Activated CD4-positive, alpha-beta T cell treated with anti-CD3 and anti-CD28 coated beads, Interleukin-2, amount 50 U/mL, for 4 hours (primary cell): ENCODE data around the gene ABTB2.
"Not testable (repeated sequence)": the region's sequence is repeated elsewhere in the genome, so short reads cannot be mapped to it uniquely, and the experiment has no call there.

Experiments used
- DNase-seq, 2 experiments: peaks; one replicate each; pipeline ENCODE4 v3.0.0-alpha.2; 2020

ABTB2 gene

DNA sequence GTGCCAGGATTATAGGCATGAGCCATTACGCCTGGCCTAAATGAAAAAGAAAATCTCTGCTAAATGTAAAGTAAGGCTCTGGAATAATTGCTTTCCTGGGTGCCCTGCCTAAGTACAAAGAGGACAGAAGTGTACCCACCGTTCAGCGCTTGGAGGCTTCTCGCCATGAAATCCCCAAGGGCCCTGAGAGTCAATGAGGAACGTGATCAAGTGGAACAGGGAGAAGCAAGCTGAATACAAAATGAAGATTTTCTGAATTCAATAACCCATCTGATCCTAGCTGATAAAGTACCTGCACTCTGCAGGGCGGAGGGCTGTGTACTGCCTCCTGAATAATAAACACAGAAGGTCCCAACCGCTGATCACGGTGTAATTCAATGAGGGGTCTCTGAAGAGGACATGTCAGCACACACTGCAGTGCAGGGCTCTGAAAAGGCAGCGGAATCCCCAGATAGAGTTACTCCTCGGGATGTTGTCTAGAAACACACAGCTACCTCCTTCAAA lies 97.7 kb downstream of the ABTB2 start:
- DNase-seq: no peak

DNA sequence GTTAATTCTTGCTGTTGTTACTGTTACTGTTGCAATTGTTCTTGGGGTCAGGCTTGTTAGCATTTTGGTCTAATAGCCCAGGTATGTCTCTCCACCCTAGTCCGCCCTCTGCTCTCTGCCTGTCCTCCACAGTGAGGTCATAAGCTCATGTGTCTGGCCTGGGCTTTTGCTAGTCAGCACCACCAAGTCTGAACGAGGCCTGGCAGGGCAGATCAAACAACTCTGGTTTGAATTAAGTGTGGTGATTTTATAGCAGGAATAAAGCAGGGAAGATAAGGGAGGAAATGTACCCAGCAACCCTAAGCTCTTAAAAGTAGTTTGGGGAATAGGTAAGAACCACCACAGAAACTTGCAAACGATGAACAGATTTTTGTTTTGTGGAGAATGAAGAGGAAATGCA lies 98.7 kb downstream of the ABTB2 start:
- DNase-seq: no peak

DNA sequence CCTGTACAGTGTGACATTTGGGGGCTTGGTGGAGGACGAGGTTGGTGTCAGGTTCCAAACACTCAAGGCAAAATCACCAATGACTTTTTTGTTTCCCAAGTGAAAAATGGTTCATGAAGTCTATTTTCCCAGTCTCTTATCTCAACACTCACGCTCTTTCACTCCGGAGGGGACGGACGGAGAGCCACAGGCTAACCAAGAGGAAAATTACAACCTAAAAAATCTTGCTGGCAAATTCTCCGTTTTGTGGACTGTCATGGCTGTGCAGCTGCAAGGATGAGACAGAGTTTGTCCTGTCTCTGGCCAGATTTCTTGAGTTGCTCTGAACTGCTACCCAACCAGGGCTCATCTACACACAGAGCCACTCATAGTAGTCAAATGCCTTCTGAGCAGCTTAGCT lies 101.2 kb downstream of the ABTB2 start:
- DNase-seq: no peak

DNA sequence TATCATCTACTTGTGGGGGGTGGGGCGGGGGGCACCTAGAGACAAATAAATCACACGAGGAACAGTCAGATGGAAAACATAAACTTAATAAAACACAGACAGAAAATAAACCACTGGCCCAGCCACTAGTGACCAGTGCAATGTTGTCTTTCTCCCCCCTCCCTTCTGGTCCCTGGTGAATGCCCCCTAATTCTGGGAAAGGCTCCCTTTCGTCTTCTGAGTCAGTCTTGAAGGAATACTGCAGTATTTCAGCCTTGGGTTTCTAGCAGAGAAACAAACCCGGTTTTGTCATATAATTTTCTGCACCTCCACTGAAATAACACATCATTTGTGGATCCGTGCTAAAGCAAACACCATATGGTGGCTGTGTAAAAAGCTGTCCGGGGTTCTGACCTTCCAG lies 101.7 kb downstream of the ABTB2 start:
- no peak for DNase-seq

DNA sequence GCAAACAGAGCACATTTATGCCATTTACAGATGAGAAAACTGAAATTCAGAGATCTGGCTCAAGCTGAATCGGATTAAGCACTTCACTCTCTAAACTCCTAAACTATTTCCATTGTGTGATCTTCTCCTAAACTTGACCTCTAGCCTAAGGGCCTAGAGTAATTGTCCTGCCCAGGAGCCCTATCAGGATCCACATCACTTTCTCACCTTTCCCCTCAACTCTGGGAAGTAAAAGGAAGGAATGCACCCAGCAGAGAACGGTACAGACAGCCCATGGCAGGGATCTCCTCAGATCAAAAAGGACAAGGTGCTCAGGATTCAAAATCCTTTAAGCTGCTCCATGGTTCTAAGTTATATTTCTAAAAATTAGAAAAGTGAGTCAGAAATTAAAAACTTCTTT lies 102.7 kb downstream of the ABTB2 start:
- DNase-seq: no peak

DNA sequence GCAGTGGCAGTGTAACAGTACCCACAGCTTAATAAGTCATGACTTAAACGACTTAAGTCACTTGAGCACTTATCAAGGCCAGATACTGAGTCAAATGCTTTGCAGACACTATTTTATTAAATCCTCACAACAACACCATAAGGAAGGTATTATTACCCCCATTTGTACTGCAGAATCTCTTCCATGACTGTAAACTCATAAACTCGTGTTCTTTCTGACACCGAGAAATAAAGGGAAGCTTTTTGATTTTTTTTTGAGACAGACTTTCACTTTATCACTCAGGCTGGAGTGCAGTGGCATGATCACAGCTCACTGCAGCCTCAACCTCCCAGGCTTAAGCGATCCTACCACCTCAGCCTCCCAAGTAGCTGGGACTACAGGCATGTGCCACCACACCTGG lies 103.8 kb downstream of the ABTB2 start:
- no peak for DNase-seq

DNA sequence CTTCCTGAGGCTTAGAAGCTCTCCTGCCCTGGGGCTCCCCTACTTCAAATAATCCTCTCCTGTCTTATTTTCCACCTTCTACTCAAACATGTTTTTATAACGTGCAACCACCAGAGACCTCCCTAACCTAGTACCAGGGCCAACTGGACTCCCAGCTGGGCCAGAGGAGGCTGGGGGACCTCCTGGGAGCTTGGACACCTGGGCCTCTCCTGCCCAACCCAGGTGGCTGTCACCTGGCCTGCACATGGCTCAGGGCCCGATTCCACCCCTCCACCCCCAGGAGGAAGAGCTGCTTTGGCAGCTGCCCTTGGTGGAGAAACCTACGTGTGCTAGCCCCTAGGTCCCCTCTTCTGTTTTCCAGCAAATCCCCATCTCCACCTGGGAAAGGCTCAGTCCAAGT lies 105.2 kb downstream of the ABTB2 start:
- DNase-seq: no peak

DNA sequence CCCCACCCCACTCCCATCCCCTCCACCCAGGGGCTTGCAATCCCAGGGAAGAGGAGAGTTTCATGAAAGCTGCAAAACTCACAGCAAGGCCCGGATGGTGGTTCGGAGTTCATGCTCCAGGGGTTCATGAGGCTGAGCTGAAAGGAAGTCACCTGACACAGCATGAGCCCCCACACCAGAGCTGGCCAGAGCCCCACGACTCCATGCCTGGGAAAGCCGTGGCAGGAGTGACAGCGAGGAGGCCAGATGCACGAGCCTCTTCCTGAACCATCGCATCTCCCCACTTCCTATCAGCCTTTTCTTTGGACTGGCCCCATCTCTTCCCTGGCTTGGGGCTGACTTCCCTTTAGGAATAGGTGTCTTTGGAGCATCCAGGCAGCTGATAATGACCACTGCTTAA lies 105.8 kb downstream of the ABTB2 start:
- DNase-seq: no peak

DNA sequence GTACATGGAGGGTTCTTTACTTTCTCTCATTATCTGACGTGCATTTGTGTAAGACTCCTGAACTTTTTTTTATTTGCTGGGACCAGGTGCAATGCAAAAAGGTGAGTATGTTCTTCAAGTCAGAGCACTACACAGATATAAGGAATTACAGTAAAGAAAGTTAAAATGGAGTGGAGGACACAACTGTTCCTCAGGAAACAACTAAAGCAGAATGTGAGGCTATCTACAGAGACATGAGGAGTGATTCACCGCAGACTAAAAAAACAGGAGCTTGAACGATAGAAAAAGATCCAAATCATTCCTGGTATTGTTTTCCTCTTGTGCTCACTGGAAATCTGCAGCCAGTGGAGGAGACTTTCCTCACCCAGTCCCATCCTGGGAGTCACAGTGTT lies 106.2 kb downstream of the ABTB2 start:
- DNase-seq: no peak

DNA sequence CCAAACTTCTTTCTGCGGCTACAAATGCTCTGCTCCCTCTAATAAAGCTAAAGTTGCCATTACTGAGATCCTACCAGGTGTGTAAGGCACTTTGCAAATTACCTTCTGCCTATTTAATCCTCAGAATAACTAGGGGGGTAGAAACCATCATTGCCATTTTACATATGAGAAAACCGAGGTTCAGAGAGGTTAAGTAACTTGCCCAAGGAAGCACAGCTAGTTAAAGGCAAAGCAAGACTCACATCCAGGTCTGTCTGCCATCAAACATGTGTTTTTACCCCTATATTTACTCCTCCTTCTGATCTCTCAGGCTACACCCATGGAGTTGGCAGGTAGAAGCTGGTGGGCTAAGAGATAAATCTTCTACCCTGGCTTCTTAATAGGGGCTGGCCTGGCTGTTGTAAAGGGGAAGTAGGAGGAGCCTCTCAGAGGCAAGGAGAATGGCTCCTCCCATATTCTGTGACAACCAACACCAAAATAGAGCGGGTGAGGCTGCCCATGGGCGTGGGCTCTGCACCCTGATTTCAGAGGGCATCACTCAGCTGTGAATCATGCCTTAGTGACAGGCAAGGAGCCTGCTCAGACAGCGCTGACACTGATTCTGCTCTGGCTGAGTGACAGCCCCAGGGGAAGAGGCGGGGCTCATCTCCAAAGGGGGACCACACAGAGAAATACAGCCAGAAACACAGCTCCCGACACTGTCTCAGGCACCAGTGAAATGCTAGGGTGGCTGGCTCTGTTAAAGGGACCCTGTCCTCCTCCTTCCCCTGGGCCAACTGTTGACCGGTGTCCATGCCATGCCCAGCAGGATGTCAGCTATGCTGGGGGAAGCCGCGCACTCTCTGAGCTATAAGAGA lies 106.8 kb downstream of the ABTB2 start:
- peak; percentile 64 to 69 for DNase-seq

DNA sequence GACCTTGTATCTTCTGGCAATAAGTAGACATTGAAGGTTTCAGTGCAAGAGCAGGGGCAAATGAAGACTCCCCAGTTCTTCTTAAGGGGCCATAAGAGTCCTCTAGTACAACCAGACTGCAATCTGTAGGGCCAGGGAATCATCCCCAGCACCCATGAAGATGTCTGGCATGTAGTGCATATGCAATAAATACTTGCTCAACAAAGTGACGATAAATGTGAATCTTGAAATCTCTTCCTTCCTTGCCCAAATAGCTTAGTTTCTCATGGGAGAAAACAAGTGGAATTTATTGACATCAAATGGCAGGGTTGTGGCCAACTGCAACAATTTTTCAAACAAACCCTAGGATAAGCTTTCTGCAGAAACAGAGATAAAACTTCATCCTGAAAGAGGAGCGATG lies 107.6 kb downstream of the ABTB2 start:
- no peak for DNase-seq

DNA sequence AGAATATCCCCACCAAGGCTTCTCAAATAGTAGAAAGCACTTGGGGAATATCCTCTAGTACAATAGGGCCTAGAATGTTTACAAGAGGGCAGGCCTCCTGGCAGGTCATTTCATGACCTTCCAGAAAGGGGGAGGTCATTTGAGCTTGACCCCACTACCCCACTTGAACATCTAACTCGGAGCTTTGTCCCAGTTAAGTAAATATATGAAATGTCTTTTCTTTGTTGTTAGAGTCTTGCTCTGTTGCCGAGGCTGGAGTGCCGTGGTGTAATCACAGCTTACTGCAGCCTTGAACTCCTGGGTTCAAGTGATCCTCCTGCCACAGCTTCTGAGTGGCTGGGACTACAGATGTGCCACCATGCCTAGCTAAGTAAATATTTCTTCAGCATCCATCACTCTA lies 108.4 kb downstream of the ABTB2 start:
- DNase-seq: no peak

DNA sequence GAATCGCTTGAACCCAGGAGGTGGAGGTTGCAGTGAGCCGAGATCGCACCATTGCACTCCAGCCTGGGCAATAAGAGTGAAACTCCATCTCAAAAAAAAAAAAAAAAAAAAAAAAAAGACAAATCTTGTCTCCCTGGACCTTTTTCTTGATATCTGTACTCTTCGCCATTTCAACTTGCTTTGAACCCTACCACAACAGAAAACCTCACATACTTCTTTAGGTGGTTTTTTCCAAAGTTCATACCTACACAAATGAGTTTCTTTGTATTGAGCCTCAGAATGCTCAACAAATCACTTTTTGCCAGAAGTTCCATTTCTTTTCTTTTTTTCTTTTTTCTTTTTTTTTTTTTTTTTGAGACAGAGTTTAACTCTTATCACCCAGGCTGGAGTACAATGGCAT lies 111.3 kb downstream of the ABTB2 start:
- not testable (repeated sequence) for DNase-seq

DNA sequence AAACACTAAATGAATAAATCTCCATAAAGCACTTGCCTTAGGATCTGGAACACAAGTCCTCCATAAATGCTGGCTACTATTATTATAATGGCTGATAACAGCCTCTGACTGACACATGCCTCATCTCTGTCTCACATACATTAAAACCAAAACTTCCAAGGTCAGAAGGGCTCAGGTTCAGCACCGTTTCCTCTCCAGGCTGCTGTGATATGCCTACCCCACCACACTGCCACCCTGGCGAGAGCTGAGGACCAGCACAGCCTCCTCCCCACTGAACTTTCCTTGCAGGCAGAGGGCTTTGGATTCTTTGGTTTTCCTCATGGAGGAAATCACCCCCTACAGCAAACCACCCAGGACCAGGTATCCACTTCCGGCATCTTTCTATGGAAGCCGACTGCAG lies 112.8 kb downstream of the ABTB2 start:
- no peak for DNase-seq

DNA sequence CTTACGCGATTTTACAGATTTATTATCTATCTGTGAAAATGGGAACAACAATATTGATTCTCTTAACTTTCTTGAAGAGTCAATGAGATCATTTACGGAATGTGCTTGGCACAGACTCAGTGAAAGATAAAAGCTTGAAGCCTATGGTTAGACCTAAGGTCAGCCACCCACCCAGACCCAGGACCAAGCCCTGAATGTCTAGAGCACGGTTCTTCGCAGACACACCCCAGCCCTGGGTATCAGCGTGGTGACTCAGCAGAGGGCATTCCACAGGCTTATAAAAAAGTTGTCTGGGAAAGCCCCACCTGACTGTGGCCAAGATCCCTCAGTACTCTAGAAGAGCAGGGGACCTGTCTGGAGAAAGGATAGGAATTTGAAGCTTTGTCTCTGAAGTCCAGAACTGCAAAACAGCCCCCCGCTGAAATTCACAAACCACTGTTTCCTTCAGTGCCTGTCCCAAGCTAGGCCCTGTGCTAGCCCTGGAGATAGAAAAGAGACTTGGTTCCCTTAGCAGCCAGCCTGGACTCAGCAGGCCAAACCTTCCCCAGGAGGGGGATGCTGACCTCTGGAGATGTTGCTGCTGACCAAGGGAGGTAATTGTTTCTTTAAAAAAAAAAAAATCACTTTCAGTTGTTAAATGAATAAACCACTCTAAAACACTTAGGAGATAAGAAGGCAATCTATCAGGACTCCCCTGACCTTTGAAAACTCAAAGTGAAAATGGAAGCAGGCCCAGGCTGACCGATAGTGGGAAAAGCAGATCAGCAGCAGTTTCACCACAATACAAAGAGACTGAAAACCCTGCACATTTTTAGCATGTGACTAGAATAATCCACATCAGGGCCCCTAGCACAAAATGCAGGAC lies 114.0 kb downstream of the ABTB2 start:
- DNase-seq: no peak

DNA sequence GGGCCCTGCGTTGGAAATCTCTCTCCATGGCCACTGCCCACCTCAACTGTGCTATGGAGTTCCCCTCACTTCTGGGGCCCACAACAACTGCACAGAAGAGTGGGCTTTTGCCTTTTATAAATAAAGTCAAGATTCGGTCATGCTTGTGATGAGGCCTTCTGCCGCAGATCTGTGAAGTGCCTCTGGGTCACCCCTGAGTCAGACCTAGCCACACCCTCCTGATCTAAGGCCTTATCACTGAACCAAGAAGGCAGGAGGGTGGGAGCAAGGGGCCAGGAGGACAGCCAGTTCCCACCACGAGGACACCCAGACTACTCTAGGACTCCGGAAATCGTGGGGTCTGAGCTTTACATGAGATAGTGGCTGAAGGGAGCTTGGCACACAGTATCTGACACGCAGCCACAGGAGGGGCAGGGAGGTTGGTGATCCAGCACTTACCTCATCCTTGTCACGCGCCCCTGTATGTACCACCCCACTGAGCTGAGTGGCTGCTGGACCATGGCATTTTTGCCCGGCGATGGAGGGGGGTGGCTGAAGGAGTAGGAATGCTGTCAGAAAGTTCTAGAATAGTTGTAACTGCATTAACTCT lies 115.7 kb downstream of the ABTB2 start:
- no peak for DNase-seq

DNA sequence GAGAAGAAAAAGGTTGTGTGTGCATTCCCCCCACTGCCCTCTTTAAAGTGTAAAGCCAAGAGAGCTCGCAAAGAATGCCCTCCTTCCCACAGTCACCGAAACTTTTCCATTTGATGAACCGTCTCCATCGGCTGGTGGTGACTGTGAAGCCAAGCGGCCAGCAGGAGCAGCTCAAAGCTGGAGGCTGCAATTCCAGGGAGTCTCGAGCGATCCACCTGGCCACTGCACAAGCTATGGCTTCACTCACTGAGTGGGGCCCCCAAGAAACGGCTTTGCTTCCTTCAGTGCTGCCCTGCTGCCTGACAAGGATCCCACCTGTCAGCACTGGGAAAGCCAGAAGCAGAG lies 117.7 kb downstream of the ABTB2 start:
- no peak for DNase-seq

DNA sequence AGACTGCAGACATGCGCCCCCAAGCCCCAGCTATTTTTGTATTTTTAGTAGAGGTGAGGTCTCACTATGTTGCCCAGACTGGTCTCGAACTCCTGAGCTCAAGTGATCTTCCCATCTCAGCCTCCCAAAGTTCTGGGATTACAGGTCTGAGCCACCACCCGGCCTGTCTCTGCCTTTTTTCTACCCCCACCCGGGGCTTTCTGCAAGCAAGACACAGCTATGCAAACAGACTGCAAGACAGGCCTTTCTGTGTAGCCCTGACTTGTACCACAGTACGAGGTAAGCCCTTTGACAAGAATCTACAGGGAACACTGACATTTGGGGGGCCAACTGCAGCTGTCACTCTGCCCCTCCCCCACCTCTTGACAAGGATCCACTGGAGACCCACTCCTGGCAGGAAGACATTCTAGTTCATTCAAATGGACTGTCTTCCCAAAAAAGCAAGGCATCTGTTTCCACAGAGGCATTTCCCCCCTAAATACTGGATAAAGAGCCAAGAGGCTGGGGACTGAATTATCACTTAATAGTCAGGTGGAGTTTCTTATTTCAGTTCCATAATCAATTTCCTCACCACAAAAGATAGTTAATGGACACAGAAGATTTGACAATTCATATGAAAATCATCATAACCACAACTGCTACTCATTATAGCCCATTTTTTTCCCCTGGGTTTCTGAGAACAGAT lies 118.2 kb downstream of the ABTB2 start:
- no peak for DNase-seq

DNA sequence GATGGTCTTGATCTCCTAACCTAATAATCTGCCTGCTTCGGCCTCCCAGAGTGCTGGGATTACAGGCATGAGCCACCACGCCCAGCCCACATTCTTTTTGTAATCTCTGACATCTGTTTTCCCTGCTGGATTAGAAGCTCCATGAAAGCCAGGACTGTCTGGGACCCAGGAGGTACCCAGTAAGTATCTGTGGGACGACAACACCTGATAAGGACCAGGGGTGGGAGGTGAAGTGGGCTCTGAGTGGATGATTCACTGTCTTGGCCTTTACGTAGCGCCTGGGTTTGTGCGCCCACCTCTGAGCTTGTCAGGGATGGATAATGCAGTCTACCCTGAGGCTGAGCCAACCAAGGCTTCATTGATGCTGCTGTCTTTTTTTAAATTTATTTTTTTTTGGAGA lies 118.8 kb downstream of the ABTB2 start:
- no peak for DNase-seq

DNA sequence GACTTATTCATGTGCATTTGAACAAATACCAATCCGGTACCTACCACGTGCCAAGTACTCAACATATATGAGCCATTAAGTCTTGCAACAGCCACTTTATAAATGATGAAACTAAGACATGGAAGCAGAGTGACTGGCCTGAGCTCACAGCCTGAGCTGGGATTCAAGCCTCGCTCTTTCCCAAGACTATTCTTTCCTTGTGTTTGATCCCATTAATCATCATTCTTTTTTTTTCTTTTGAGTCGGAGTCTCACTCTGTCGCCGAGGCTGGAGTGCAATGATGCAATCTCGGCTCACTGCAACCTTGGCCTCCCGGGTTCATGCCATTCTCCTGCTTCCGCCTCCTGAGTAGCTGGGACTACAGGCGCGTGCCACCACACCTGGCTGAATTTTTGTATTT lies 119.3 kb downstream of the ABTB2 start:
- no peak for DNase-seq

DNA sequence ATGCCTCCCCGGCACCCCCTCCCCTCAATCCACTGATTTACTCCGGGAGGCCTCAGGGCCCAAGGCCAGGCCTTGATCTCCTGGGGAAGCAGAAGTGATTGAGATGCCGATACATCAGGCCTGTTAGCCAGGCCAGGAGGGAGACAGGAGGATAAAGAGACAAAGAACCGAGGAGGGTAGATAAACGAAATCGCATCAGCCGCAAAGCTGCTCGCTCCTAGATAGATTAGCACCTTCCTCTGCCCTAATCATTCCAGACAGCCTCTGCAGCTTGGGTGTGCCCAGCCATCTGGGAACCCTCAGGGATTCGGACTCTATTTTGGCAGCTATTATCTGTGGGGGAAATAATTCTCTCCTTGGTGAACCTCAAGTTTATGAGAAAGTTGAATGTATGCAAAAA lies 121.2 kb downstream of the ABTB2 start:
- no peak for DNase-seq

DNA sequence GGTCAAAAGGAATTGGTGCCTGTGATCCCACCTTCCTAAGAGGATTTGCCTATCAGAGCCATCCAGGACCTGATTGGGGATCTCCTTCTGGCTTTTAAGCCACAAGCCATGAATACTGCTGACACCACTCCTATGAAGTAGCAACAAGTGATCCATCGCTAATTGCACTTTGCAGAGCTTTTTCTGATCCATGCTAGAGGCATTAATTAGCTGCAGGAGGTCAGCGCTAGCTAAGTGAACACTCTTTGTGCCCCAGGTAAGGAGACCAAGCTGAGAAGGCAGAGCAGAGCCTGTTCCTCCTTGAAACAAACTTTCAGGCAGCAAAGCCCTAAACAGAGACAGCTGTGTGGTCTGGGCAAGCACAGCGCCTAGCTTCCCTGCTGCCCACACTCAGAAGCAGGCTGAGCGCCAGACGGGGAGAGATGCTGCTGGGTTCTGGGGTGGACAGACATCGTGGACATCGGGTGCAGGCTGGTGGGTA lies 122.2 kb downstream of the ABTB2 start:
- DNase-seq: no peak

DNA sequence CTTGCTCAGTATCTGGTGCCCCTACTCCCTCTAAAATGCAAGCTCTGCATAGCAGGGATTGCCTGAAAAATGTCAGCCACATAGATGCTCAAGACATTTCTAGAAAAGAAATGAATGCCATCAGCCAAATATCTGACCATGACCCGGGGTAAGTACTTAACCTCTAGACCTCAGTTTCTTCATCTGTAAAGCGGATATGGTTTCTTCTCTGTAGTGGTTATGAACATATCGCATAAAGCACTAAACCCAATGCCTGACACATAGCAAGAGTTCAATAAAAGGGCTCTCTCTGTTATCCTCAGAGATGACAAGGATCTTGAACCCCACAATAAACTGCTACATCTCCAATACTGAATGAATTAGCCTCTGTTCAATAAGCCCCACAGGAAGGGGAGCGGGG lies 122.6 kb downstream of the ABTB2 start:
- no peak for DNase-seq
